HEK293 (cell line): Measurements from ENCODE around the gene CDC5L.

ENCODE experiments used
- ATF2 ChIP-seq: fragments of 450-650 bp; formaldehyde crosslinking; IDR thresholded peaks from 2 replicates; pipeline ENCODE4 v1.5.1; 2016; ENCODE audit warnings: missing biosample characterization, missing genetic modification characterization, low read depth
- CTCF ChIP-seq: fragments of 450-650 bp; formaldehyde crosslinking; IDR thresholded peaks from 2 replicates; pipeline ENCODE4 v1.5.1; 2016; ENCODE audit warnings: missing biosample characterization, missing genetic modification characterization
- ZBTB21 ChIP-seq: fragments of 450-650 bp; formaldehyde crosslinking; IDR thresholded peaks from 2 replicates; pipeline ENCODE4 v1.5.1; 2017; ENCODE audit warnings: missing biosample characterization, missing genetic modification characterization
- ZFHX2 ChIP-seq: fragments of 450-650 bp; formaldehyde crosslinking; conservative IDR thresholded peaks from 2 replicates; pipeline ENCODE4 v1.5.1; 2016; ENCODE audit warnings: missing biosample characterization, missing genetic modification characterization
- ZNF239 ChIP-seq: fragments of 450-650 bp; formaldehyde crosslinking; IDR thresholded peaks from 2 replicates; pipeline ENCODE4 v1.5.1; 2016; ENCODE audit warnings: missing biosample characterization, missing genetic modification characterization
- ZNF274 ChIP-seq, 2 experiments: fragments of 200-500 bp in 1 of 2; fragments of 450-650 bp in 1 of 2; sonication (Bioruptor generic) in 1 of 2; formaldehyde crosslinking in 1 of 2; IDR thresholded peaks; 2 replicates each; pipeline versions ENCODE4 v1.5.1 to v1.6.1; 2014 to 2016; ENCODE audit warnings: borderline replicate concordance in 1 of 2, inconsistent platforms in 1 of 2, low read length in 1 of 2, missing biosample characterization in 1 of 2, missing genetic modification characterization in 1 of 2
- ZNF366 ChIP-seq: fragments of 450-650 bp; formaldehyde crosslinking; conservative IDR thresholded peaks from 2 replicates; pipeline ENCODE4 v1.5.1; 2016; ENCODE audit warnings: missing biosample characterization, missing genetic modification characterization
- ZNF518A ChIP-seq: fragments of 450-650 bp; formaldehyde crosslinking; conservative IDR thresholded peaks from 2 replicates; pipeline ENCODE4 v1.5.1; 2016; ENCODE audit warnings: low read depth, missing biosample characterization, missing genetic modification characterization
- ZNF549 ChIP-seq: fragments of 450-650 bp; IDR thresholded peaks from 2 replicates; pipeline ENCODE4 v1.5.1; 2018; ENCODE audit warnings: missing biosample characterization, missing genetic modification characterization, mild to moderate bottlenecking, inconsistent platforms, moderate library complexity
- ZNF558 ChIP-seq: fragments of 450-650 bp; formaldehyde crosslinking; IDR thresholded peaks from 2 replicates; pipeline ENCODE4 v1.5.1; 2016; ENCODE audit warnings: missing biosample characterization, missing genetic modification characterization

- TF ChIP-seq CTCF (tag by site-specific recombination) (no peak), ATF2 (tag by site-specific recombination) (no peak), ZBTB21 (tag by site-specific recombination) (no peak), ZNF366 (tag by site-specific recombination) (no peak), ZNF558 (tag by site-specific recombination) (no peak), ZFHX2 (no peak), ZNF549 (tag by site-specific recombination) (no peak), ZNF518A (tag by site-specific recombination) (no peak), ZNF239 (tag by site-specific recombination) (no peak), ZNF274 (IDR thresholded peaks at IDR 0.05; ENCODE audit: low read length) (no peak), ZNF274 (tag by site-specific recombination; IDR thresholded peaks at IDR 0.05; ENCODE audit: borderline replicate concordance) (no peak)
These were observed 28.5 kb downstream of the CDC5L start for GRCh38 chr6:44415873-44416502.
